ACC112 (cell line): ENCODE data around the gene CALR3.

ENCODE experiments used
- H2AFZ ChIP-seq: fragments of 200-600 bp; sonication (generic); one replicate; pipeline ENCODE4 v1.6.0; 2017; ENCODE audit warnings: antibody characterized with exemption, low read length; ENCODE audit not compliant: unreplicated experiment
- H3K27ac ChIP-seq: fragments of 200-600 bp; sonication (generic); 2 replicates; pipeline ENCODE4 v1.5.1; 2014; ENCODE audit warnings: low read depth, mild to moderate bottlenecking, antibody characterized with exemption, low read length, moderate library complexity
- H3K27me3 ChIP-seq: fragments of 200-600 bp; sonication (generic); 2 replicates; pipeline ENCODE4 v1.6.1; 2014; ENCODE audit warnings: mild to moderate bottlenecking, antibody characterized with exemption, low read length, moderate library complexity, mixed read lengths; ENCODE audit not compliant: insufficient read depth
- H3K36me3 ChIP-seq: fragments of 200-600 bp; sonication (generic); 2 replicates; pipeline ENCODE4 v1.6.1; 2016; ENCODE audit warnings: mild to moderate bottlenecking, antibody characterized with exemption, low read length, moderate library complexity, mixed read lengths; ENCODE audit not compliant: insufficient read depth
- H3K4me1 ChIP-seq: fragments of 200-600 bp; sonication (generic); one replicate; pipeline ENCODE4 v1.6.1; 2016; ENCODE audit warnings: low read length, mixed read lengths; ENCODE audit not compliant: insufficient read depth, unreplicated experiment, control insufficient read depth
- H3K4me3 ChIP-seq: fragments of 200-600 bp; sonication (generic); 2 replicates; pipeline ENCODE4 v1.5.1; 2014; ENCODE audit warnings: mild to moderate bottlenecking, low read depth, low read length
- H3K79me2 ChIP-seq: fragments of 200-600 bp; sonication (generic); one replicate; pipeline ENCODE4 v1.6.0; 2016; ENCODE audit warnings: low read length; ENCODE audit not compliant: control insufficient read depth, unreplicated experiment, insufficient read depth

Gene CALR3

DNA sequence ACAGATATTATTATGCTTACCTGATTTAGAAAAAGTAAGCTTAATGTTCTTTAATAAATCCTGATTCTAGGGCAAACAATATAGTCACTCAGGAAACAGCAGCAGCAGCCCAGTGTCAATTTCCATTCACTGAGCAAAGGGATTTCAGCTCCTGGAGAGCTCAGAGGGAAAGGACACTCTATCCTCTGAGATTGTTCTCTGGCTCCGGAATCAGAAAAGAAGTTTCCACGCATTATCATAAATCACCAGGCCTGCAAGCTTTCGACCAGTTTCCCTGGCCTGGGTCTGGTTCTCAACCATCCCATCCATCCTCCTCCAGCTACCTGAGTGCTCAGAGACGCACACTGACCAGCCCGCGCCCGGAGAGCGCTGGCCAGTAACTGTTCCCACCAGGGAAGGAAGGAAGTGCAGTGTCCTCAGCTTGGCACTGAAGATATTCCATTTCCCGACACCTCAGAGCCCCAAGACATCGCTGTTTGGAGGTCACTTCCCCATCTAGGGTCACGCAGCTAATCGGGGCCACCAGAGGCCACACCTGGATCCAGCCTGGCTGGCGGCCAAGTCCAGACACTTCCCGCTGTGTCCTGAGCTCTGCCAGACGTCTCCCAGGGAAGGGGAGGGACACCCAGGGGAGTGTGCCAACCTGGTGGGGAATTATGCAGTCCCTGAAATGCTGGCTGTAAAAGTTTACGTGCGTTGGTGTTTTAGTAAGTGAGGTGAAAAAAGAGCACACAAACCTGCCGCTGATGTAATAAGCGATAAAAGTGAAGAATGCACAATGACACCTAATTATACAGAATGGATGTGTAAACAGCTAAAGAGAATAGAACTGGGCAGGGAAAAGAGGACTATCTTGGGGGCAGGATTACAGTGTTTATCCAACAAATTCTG lies 53.3 kb downstream of the CALR3 start:
- Histone ChIP-seq H3K27ac (no peak overlapping the region), H2AFZ (no peak overlapping the region), H3K27me3 (no peaks in the 10 kb centered on the region), H3K79me2 (peaks cover 39% of the 10 kb centered on the region), H3K36me3 (no peaks in the 10 kb centered on the region), H3K4me3 (no peak overlapping the region), H3K4me1 (peaks cover 27% of the 10 kb centered on the region)

DNA sequence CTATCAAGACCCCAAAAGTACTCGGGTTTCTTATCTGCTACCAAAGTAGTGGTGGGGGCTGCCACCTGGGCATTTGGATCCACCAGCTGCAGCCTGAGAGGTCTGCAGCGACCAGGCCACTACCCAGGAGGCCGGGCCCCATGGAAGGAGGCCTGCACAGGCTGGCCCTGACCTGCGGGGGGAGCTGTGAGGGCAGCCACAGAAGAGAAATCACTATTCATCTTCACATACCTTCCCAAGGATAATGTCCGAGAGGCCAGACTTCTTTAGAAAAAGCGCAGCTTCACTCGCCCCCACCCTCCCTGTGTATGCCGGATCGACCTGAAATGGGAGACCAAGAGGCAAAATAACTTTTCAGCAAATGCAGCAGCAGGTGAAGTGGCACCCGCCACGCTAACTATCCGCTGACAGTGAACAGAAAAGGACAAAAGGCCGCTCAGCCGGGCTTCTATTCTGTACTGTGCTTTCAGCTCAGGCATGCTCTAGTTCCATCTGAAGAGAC lies 54.3 kb downstream of the CALR3 start:
- H3K4me1 ChIP-seq, result peaks cover 22% of the 10 kb centered on the region
- no peak overlapping the region for H3K27ac ChIP-seq
- H3K4me3 ChIP-seq, result no peak overlapping the region
- peaks cover 6% of the 10 kb centered on the region; the same call in 1 of the 2 replicates for H3K36me3 ChIP-seq
- peaks cover 32% of the 10 kb centered on the region for H3K79me2 ChIP-seq
- no peaks in the 10 kb centered on the region for H3K27me3 ChIP-seq
- H2AFZ ChIP-seq, result no peak overlapping the region

DNA sequence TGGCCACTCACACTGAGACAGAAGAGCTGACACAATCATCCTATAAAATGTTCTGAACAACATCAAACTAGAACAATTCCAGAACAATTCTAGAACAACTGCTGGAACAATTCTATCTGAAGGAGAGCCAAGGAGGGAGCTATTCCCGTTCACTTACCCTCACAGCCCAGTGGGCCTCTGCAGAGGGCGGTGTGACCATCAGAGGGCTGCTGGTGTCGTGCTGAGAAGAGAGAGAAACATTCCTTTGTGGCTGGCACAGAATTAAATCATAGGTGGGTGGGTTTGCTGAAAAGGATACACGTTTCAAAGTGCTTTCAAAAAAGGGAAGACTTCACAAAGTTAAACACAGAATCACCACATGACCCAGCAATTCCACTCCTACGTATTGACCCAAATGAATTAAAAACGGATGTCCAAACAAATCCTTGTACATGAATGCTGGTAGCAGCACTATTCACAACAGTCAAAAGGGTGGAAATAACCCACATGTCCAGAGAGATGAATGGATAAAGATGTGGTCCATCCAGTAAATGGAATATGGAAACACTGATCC lies 59.1 kb downstream of the CALR3 start:
- Histone ChIP-seq H2AFZ (no peak overlapping the region), H3K79me2 (no peaks in the 10 kb centered on the region), H3K4me1 (peaks cover 28% of the 10 kb centered on the region), H3K4me3 (no peak overlapping the region), H3K27ac (peak overlapping the region; percentile 85; the same call in 1 of the 2 replicates), H3K36me3 (peaks cover 8% of the 10 kb centered on the region; the same call in 1 of the 2 replicates), H3K27me3 (no peaks in the 10 kb centered on the region)

DNA sequence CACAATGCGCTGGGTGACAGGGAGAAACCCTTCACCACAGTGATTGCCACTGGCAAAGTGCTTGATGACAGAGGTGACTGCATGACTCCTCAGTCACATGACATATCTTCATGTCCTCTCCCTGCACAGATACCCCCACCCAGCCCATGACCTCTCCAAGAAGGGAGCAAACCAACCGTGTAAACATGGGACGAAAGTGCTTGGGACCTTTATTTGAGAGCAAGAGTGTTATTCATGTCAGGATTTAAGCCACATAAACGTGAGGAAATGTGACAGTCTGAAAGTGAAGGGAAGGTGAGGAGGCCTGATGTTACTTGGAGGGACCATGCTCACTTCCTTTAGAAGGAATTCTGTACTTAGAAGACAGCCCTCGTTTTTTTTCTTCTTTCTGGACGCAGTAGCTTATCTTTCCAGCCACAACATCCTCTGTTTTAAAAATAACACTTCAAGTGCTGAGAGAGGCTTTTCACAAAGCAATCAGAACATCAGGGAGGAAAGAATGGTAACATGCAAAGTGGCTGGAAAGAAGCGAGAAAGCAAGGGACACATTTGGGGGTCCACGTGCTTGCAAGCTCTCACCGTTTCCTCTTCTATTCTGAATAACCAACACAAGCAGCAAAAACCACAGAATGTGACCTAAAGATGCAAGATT lies 59.8 kb downstream of the CALR3 start:
- H3K36me3 ChIP-seq, result peaks cover 8% of the 10 kb centered on the region; the same call in 1 of the 2 replicates
- H3K27ac ChIP-seq, result peak overlapping the region; percentile 85
- H3K27me3 ChIP-seq, result no peaks in the 10 kb centered on the region
- peaks cover 28% of the 10 kb centered on the region for H3K4me1 ChIP-seq
- peak overlapping the region; percentile 31; the same call in 1 of the 2 replicates for H3K4me3 ChIP-seq
- H2AFZ ChIP-seq, result no peak overlapping the region
- H3K79me2 ChIP-seq, result no peaks in the 10 kb centered on the region

DNA sequence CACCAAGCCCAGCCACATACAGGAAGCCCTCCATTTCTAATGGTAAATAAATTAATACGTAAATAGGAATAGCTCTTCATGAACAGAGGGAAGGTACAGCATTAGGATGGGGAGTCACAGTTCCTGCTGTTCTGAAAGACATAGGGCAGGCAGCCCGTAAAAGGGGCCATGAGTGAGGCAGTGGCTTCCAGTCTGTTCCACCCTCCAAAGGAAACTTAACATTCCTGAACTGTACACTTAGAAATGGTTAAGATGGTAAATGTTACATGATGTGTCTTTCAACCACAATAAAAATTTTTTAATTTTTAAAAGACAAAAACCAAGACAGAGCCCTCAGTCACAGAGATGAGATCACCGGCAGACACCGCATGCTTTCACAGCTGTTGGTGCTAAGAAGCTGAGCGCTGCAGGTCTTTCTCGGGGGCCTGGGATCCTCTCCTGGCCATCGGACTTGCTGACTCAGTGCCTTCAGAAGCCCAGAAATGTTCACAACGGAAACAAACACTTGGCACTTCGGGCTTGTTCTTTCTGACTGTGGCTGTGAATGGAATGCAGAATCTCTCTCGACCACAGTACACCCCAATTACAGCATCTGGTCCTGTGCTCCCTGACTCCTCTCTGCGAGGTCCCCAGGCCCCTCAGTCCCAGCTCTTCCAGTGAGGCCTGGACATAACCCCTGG lies 60.6 kb downstream of the CALR3 start:
- Histone ChIP-seq H3K79me2 (no peaks in the 10 kb centered on the region), H2AFZ (no peak overlapping the region), H3K27me3 (no peaks in the 10 kb centered on the region), H3K4me3 (peak overlapping the region; percentile 31; the same call in 1 of the 2 replicates), H3K4me1 (peaks cover 28% of the 10 kb centered on the region), H3K27ac (peak overlapping the region; percentile 85), H3K36me3 (peaks cover 8% of the 10 kb centered on the region; the same call in 1 of the 2 replicates)

DNA sequence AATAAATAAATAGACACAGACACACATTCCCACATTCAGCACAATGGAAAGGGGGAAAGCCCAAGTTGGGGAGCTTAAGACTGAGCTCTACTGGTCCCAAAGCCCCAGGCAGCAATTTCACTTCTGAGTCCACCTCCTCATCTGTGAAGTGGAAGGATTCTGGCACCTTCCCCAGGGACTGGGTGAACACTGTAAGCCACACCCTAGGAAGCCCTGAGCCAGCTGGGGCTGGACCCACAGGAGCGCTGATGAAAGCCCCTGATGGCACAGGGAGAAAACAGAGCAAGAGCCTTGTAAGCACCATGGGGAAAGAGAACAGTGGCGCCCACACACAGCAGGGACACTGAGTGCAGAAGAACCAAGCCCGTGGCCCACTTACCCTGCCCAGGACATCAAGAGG lies 62.0 kb downstream of the CALR3 start:
- H3K79me2 ChIP-seq, result no peaks in the 10 kb centered on the region
- H2AFZ ChIP-seq, result no peak overlapping the region
- H3K4me3 ChIP-seq, result no peak overlapping the region
- H3K36me3 ChIP-seq, result peaks cover 8% of the 10 kb centered on the region; the same call in 1 of the 2 replicates
- H3K27ac ChIP-seq, result 0 out of 2 replicates have a peak overlapping the region, but pooled peaks have one; percentile 85
- peaks cover 28% of the 10 kb centered on the region for H3K4me1 ChIP-seq
- no peaks in the 10 kb centered on the region for H3K27me3 ChIP-seq

DNA sequence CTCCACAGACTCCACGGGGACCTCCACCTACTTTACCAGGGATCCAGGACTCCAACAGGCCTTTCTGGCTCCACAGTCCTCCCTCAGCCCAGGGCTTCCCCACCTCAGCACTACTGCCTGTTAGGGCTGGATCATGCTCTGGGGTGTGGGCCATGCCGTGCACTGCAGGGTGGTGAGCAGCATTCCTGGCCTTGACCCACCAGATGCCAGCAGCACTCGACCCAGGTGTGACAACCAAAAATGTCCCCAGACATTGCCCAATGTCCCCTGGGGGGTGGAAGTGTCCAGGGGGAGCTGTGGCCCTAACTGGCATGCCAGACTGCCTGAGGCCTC lies 66.2 kb downstream of the CALR3 start:
- Histone ChIP-seq H2AFZ (no peak overlapping the region), H3K79me2 (no peaks in the 10 kb centered on the region), H3K4me1 (peaks cover 7% of the 10 kb centered on the region), H3K27ac (no peak overlapping the region), H3K36me3 (no peaks in the 10 kb centered on the region), H3K27me3 (no peaks in the 10 kb centered on the region), H3K4me3 (no peak overlapping the region)

DNA sequence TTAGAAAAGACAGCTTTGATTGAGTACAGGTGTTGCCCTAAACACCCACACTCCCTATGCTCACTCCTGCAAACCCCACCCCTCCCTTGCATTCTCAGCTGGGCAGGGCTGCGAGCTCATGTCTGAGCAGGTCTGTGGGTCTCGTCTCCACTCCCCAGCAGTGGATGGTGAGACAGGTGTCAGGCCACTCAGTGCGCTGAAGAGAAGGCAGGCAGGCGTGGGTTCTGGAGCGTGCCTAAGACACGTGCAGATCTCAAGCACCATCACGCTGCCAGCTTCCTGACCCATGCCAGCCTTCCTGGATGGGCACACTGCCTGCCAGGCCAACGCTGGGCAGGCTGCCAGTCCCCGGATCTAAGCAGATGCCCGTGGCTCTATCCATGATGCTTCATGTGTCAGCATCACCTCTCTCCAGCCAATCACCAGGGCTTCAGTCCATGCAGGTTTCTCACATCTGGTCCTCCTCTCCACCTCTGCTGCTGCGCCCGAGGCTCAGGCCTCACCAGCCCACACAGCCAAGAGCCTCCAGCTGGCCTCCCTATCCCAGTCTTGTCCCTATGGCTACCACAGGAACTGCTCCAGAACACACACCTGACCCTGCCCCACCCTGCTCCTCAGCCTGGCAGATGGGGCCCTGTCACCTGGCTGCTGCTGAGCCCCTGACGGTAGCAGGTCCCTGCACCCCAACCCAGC lies 66.8 kb downstream of the CALR3 start:
- no peaks in the 10 kb centered on the region for H3K27me3 ChIP-seq
- H3K36me3 ChIP-seq, result no peaks in the 10 kb centered on the region
- no peak overlapping the region for H2AFZ ChIP-seq
- H3K4me3 ChIP-seq, result no peak overlapping the region
- H3K4me1 ChIP-seq, result peaks cover 2% of the 10 kb centered on the region
- H3K79me2 ChIP-seq, result no peaks in the 10 kb centered on the region
- no peak overlapping the region for H3K27ac ChIP-seq
